ENCODE results near the gene GADD45B. TPM values are rescaled to one million over a fixed set of nuclear protein-coding genes. Genes with fewer than 3 reads are reported as not detected.
"Not testable (repeated sequence)": the region's sequence is repeated elsewhere in the genome, so short reads cannot be mapped to it uniquely, and the experiment has no call there.

GADD45B gene
- total RNA-seq, 1 experiment from 2014 or later: 16.2 TPM

GRCh38 chr19:2469102-2469914 lies 6.6 kb upstream of the GADD45B start:
- Histone ChIP-seq H2AFZ (ENCODE audit: low read length) (no peak overlapping the region), H2BK15ac (ENCODE audit: low read depth, low read length) (no peak overlapping the region), H2BK5ac (ENCODE audit: insufficient read length, low read length) (no peak overlapping the region), H3K4me2 (ENCODE audit: insufficient read depth, insufficient read length, low read length) (no peak overlapping the region), H3K79me1 (ENCODE audit: insufficient read depth, low read depth, low read length, poor library complexity, severe bottlenecking) (no peaks in the 10 kb centered on the region), H4K8ac (replicated peaks; ENCODE audit: insufficient read length, low read depth, low read length) (no peak overlapping the region), H3K9me3 (ENCODE audit: control insufficient read depth, low read depth, low read length) (no peaks in the 10 kb centered on the region), H3T11ph (ENCODE audit: low read length) (no peak overlapping the region), H4K20me1 (ENCODE audit: control insufficient read depth, insufficient read depth, insufficient read length) (no peaks in the 10 kb centered on the region), H3K14ac (ENCODE audit: insufficient read depth, low read length) (peak overlapping the region; percentile 72), H3K9ac (ENCODE audit: extremely low read depth, insufficient read length, low read length) (no peak overlapping the region), H2AK5ac (ENCODE audit: insufficient read length, low read length) (no peak overlapping the region), H3K27me3 (ENCODE audit: insufficient read depth, low read length) (no peaks in the 10 kb centered on the region), H3K4me1 (ENCODE audit: insufficient read depth, low read length) (no peaks in the 10 kb centered on the region; the same call in 1 of the 2 replicates), H3K56ac (ENCODE audit: insufficient read length, low read depth, low read length) (no peak overlapping the region), H3K79me2 (ENCODE audit: insufficient read depth, low read length) (no peaks in the 10 kb centered on the region), H4K91ac (ENCODE audit: insufficient read length, low read depth, low read length) (no peak overlapping the region), H3K23ac (ENCODE audit: insufficient read length, low read depth, low read length) (no peak overlapping the region), H3K4ac (ENCODE audit: low read depth, low read length) (no peak overlapping the region), H2BK120ac (ENCODE audit: low read depth, low read length, poor library complexity, severe bottlenecking) (no peak overlapping the region), H4K5ac (ENCODE audit: insufficient read length, low read depth, low read length) (no peak overlapping the region), H3K18ac (ENCODE audit: insufficient read length, low read depth, low read length) (peak overlapping the region; percentile 55), H3K23me2 (ENCODE audit: insufficient read length, low read depth, low read length, poor library complexity, severe bottlenecking) (no peaks in the 10 kb centered on the region), H3K27ac (ENCODE audit: insufficient read length, low read depth, low read length) (no peak overlapping the region), H2BK20ac (ENCODE audit: low read depth, low read length, poor library complexity, severe bottlenecking) (no peak overlapping the region), H2BK12ac (ENCODE audit: insufficient read length, low read depth, low read length) (no peak overlapping the region)
- peak; percentile 83 for DNase-seq
- H3K9me3 Mint-ChIP-seq: no peaks in the 10 kb centered on the region
- no CpG with 5 or more reads among the region's 23 CpGs for WGBS (ENCODE audit: extremely low coverage, insufficient read length, low lambda C conversion rate)
- H3K27ac Mint-ChIP-seq: peak overlapping the region; percentile 49 to 80 (median 74); a peak in 5 of 7 replicates
- no peak for TF ChIP-seq CTCF (conservative IDR thresholded peaks at IDR 0.05)
- H3K36me3 Mint-ChIP-seq (ENCODE audit: insufficient read depth in 1 of 3, low read depth in 3 of 3): no peaks in the 10 kb centered on the region
- H3K4me1 Mint-ChIP-seq: peaks cover 10 to 13% of the 10 kb centered on the region in 2 experiments
- no peak overlapping the region; a peak in 1 of 5 replicates for H3K4me3 Mint-ChIP-seq
- H3K27me3 Mint-ChIP-seq (ENCODE audit: low read depth): peaks cover 7% of the 10 kb centered on the region

- not testable (repeated sequence) for H3K27ac ChIP-seq (ENCODE audit: insufficient read length, low read depth, low read length); H3K4me3 Mint-ChIP-seq; H3K23ac ChIP-seq (ENCODE audit: insufficient read length, low read depth, low read length); H3K9me3 Mint-ChIP-seq; H3T11ph ChIP-seq (ENCODE audit: low read length); H2BK120ac ChIP-seq (ENCODE audit: low read depth, low read length, poor library complexity, severe bottlenecking); H4K20me1 ChIP-seq (ENCODE audit: control insufficient read depth, insufficient read depth, insufficient read length); H3K4me1 ChIP-seq (ENCODE audit: insufficient read depth, low read length); H3K79me2 ChIP-seq (ENCODE audit: insufficient read depth, low read length); H3K9ac ChIP-seq (ENCODE audit: extremely low read depth, insufficient read length, low read length); H3K79me1 ChIP-seq (ENCODE audit: insufficient read depth, low read depth, low read length, poor library complexity, severe bottlenecking); DNase-seq; H2BK20ac ChIP-seq (ENCODE audit: low read depth, low read length, poor library complexity, severe bottlenecking); H2BK15ac ChIP-seq (ENCODE audit: low read depth, low read length); H3K9me3 ChIP-seq (ENCODE audit: control insufficient read depth, low read depth, low read length); H4K5ac ChIP-seq (ENCODE audit: insufficient read length, low read depth, low read length); H3K27me3 Mint-ChIP-seq (ENCODE audit: low read depth); H4K91ac ChIP-seq (ENCODE audit: insufficient read length, low read depth, low read length); H3K4me2 ChIP-seq (ENCODE audit: insufficient read depth, insufficient read length, low read length); H4K8ac ChIP-seq (replicated peaks; ENCODE audit: insufficient read length, low read depth, low read length); H3K27ac Mint-ChIP-seq; H3K36me3 Mint-ChIP-seq (ENCODE audit: insufficient read depth in 1 of 3, low read depth in 3 of 3); H3K56ac ChIP-seq (ENCODE audit: insufficient read length, low read depth, low read length); H2BK5ac ChIP-seq (ENCODE audit: insufficient read length, low read length); H3K27me3 ChIP-seq (ENCODE audit: insufficient read depth, low read length); H2AK5ac ChIP-seq (ENCODE audit: insufficient read length, low read length); H3K4ac ChIP-seq (ENCODE audit: low read depth, low read length); H3K23me2 ChIP-seq (ENCODE audit: insufficient read length, low read depth, low read length, poor library complexity, severe bottlenecking); H2BK12ac ChIP-seq (ENCODE audit: insufficient read length, low read depth, low read length); H2AFZ ChIP-seq (ENCODE audit: low read length); H3K18ac ChIP-seq (ENCODE audit: insufficient read length, low read depth, low read length)
- peak overlapping the region; percentile 55; the same call in 1 of the 2 replicates for H3K14ac ChIP-seq (ENCODE audit: insufficient read depth, low read length)
- no CpG with 5 or more reads among the region's 8 CpGs for WGBS (ENCODE audit: extremely low coverage, insufficient read length, low lambda C conversion rate)
- H3K4me1 Mint-ChIP-seq: peaks cover 10 to 13% of the 10 kb centered on the region in 2 experiments
Observed at GRCh38 chr19:2469915-2470200, 6.1 kb upstream of the GADD45B start.

Measured in H9 (cell line).